DMS153 treated with DMSO at 0.1 percent for 48 hours (cell line): Measurements from ENCODE around the gene SMIM22.

ENCODE experiments used
- DNase-seq: peaks from one replicate; lab custom pipeline; 2025; ENCODE audit not compliant: unreplicated experiment; lab: John Stamatoyannopoulos, UW

Gene SMIM22

DNA sequence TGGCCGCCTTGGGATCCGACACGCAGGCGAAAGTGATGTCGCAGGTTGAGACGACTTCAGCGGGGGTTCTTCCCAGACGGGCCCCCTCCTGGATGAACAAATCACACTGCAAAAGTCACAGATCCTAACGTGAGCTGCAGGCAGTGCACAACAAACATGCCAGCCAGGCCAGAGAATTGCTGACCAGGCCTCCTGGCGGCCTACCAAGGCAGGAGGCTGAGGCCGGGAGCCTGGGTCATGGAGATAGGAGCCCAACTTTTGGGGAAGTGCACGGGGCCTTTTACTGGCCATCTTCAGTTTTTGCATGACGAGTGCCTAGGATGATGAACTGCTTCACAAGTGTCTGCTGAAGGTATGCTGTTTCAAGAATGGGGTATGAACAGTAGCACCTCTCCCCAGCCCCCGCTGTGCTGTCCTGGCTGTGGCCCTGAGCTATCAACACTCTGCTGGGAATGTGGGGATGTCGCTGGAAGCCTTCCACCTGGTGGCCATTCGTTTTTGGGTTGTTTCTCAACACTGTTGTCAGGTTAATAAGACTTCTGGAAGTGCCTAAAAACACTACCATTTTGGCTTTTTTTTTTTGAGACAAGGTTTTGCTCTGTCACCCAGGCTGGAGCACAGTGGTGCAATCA, 19.5 kb downstream of the SMIM22 start:
- DNase-seq = no peak

DNA sequence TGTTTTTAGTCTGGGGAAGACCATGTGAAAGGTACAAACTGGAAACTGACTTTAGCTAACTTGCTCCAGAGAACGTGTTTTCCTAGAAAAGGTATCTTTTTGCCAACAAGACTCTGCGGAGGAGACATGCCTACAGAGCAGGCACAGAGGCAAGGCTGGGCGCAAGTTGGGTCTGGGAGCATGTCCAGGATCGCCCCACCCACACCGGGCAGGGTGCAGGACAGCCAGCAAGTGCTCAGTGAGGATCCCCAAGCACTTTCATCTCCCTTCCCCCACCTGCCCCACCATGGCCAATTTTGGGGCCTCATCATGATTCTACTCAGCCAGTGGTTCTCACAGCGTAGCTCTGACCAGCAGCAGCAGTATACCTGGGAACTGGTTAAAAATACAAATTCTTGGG, 25.5 kb downstream of the SMIM22 start:
- no peak for DNase-seq

DNA sequence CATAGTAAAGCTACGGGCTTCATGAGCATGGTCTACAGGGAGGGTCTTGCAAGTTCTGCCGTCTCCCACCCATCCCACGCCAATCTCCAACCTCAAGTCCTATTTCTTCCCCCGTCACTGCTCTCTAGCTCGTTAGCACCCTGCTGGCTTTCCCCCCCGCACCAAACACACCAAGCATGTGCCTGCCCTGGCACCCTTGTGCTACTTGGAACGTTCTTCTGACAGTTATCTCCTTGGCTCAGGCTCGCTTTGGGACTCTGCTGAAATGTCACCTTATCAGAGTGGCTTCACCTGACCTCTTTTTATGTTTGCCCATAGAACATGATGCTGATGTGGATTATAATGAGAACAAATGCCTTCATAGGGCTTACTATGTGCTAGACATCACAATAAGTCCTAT, 30.0 kb downstream of the SMIM22 start:
- DNase-seq = no peak

DNA sequence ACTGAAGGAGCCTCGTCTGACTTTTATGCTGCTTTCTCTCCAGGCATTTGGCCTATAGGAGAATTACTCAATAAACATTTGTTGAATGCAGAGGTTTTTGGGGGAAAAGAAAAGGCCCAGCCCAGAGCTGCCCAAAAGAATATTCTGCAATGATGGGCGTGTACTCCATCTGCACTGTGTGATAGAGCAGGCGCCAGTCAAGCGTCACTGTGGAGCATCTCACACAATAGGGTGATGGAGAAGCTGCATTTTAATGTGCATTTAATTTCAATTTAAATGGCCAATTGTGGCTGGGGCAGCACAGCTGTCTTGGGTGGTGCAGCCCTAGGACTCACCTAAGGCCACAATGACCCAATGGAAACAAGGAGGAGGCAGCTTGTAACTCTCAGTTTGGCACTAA, 31.4 kb downstream of the SMIM22 start:
- no peak for DNase-seq

DNA sequence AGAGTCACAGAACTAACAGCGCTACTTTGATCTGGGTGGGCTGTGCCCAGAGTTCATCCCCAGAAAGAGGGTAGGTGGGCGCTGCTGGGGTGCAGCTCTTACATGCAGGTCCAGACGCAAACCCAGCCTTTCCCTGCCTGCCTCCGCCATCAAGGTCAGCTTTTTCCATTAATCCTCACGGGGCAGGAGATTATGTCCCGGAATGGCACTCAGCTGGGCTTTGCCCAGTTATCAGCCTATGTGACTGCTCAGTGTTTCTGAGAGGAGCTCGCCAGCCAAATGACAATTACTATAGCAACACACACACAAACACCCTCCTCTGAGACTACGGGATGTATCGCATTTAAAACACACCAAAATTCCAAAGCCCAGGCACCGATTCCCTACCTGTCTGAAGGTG, 31.8 kb downstream of the SMIM22 start:
- no peak for DNase-seq

DNA sequence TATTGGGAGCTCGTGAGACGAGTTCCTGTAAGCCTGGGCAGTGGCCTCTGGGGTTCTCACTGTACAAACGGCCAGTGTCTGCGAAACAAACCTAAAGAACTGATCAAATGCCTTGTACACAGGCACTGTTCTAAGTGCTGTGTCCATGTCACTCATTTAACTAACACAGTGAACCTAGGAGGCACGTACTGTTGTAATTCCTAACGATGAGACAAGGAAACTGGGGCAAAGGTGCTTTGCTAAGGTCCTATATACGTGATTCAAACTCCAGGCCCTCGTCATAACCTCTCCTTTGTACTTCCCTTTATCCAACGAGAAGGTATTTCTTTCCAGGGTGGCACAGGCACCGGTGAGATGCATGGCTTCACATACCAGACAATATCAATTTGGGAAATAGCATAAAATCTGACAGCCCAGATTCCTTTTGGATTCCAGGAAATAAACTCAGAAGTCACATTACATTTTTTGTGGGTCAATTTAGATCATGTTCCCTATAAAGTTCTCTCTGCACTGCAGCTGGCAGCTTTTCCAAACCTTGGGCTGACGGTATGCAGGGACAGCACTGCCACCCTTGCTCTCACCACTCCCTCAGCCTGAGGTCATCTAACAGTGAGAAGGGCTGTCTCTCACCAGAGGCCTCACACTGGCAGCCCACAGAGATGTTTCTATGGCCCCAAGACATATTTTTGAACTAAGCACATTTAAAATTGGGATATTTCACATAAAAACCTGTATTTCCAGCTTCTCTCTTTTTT, 33.6 kb downstream of the SMIM22 start:
- no peak for DNase-seq

DNA sequence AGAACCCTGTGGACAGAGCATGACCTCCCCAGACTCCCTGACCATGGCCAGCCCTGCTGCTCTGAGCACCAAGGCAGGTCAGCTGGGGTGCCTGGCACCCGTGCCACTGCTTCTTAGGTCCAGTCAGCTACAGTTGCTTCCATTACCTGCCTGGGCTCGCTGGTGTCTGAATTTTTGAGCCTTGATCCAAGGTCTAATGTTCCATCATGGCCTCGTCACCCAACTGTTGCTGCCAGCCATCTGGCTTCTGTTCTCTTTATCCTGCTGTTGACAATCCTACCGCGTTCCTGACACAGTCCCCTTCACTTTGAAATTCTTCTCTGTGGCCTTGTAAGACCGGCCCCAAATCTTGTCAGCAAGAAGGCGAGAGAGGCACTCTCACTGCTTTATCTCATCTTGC, 35.2 kb downstream of the SMIM22 start:
- no peak for DNase-seq

DNA sequence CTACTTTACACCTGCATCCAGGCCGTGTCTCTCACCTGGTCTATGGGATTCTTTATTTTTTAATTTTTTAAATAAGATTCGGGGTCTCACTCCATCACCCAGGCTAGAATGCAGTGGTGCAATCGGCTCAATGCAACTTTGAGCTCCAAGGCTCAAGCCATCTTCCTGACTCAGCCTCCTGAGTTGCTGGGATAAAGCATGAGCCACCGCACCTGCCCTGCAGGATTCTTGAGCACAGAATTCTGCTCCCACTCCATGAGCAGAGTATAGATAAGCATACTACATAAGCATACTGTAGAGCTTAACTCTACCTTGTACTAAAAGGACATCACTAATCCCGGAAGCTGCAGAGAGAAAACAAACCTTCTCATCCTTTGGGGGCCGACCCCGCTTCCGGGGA, 36.4 kb downstream of the SMIM22 start:
- DNase-seq = no peak

DNA sequence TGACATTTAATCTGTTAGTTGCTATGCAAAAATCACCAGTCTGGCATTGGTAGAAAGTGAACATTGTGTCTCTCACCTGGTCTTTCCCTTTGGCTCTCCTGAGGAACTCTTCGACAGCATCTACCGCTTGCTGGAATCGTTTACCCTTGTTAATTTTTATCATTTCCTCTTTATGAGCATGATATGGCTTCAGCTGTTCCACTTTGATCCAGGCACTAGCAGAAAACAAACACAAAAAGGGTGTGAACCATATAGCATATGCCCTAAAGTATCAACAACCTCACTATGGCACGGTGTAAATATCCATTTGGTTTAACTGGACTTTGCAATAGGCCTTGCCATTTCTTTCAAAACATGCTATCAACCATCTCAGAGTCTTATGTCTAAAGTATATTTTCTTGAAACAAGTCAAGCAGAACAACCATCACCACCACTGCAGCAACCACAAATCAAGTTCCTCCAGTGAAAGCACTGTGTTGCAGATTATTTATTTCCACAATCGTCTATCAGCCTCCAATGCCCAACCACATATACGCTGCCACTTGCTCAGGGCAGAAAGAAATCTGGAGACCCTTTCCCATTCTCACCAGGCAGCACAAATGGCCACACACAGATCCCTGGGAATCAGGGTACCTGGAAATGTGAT, 37.7 kb downstream of the SMIM22 start:
- DNase-seq = no peak

DNA sequence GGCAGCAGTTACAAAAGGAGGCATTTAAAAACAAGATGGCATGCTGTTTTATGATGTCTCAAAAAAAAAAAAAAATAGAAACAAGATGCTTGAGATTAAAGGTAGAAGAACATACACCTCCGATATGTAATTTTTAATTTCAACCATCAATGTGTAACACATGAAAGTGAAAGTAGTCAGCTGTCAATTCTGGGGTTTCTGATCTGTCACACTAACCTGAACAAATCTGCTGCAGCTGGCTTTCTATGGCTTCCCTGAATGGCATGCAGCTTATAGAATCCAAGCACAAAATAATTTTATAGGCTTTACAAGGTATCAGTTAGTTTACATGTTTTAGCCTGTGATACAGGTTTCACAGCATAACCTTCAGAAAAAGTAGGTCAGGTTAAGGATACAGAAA, 38.4 kb downstream of the SMIM22 start:
- no peak for DNase-seq

DNA sequence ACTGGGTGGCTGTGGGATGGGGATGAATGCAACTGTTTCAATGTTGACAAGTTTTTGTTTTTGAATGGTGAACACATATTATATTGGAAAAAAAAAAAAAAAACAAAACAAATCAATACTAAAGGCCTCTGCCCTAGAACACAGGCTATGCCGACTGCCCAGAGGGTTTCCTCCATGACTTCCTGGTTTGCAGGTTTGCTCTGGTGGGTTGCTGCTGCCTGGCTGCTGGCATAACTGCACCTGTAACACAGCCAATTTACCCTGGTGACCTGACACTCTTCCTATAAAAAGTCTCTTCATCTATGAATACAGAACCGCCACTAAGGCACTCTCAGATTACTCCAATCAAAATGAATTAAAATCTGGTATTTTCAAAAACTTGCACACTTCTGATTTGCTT, 41.6 kb downstream of the SMIM22 start:
- DNase-seq = no peak

DNA sequence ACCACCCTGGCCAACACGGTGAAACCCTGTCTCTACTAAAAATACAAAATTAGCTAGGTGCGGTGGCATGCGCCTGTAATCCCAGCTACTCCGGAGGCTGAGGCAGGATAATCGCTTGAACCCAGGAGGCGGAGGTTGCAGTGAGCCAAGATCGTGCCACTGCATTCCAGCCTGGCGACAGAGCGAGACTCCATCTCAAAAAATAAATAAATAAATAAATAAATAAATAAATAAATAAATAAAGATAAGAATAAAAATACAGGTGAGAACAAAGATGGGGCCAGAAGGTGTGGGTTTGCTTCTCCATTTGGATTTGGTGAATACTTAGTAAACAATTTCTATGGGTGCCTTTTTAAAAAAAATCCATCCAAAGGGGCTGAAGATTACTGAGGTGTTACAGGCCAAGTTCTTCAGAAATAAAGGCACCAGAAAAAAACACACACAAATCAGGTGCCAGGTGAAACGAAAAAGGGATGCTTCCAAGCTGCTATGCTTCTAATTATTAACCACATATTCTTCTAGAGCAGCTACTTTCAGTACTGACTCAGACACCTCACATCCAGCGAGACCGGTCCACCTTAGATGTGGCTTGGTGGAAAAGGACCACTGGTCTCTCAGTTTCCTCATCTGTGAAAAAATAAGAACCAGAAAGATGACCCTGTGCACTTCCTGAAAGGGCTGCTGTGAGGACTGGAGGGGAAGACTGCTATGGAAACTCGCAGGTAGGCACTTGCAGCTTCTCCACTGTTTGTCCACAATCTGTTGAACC, 42.7 kb downstream of the SMIM22 start:
- DNase-seq = no peak

DNA sequence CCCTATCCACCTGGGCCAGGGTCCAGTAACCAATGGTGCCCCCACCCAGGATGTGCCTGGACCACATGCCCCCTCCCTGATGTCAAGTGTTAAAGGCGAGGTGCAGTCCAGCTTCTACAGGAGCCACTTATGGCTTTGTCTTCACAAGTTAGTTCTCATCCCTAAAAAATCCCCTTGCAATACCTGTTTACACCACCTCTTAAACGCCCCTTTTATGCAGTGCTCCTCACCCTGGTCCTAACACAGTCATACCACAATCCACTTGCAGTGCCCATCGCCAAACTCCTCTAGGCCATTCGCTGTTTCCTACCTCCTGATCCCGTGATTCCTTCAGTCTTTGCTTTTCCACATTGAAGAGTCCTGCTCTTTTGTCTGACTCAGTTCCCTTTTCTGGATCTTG, 44.8 kb downstream of the SMIM22 start:
- no peak for DNase-seq

DNA sequence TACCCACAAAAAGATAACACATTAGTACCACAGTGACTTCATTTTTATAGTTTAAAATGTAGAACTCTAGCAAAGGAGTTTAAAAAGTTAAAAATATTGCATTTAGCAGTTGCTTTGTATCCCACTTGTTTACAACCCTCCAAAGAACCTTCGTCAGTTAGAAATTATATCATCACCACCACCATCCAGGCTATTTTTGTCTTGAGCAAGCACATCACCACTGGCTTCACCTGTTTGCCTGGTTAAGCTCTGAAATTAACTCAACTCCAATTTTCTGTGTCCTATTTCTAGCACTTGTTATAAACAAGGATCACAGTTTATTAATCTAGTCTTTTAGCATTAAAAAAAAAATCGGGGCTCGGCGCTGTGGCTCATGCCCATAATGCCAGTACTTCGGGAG, 45.8 kb downstream of the SMIM22 start:
- DNase-seq = no peak
